Measurements from ENCODE around the gene NUP205. TPM values are rescaled to one million over a fixed set of nuclear protein-coding genes. Genes with fewer than 3 reads are reported as not detected.

Gene NUP205
- total RNA-seq, 6 experiments from 2014 or later: 12.3 to 20.8 (median 16.1) TPM

DNA sequence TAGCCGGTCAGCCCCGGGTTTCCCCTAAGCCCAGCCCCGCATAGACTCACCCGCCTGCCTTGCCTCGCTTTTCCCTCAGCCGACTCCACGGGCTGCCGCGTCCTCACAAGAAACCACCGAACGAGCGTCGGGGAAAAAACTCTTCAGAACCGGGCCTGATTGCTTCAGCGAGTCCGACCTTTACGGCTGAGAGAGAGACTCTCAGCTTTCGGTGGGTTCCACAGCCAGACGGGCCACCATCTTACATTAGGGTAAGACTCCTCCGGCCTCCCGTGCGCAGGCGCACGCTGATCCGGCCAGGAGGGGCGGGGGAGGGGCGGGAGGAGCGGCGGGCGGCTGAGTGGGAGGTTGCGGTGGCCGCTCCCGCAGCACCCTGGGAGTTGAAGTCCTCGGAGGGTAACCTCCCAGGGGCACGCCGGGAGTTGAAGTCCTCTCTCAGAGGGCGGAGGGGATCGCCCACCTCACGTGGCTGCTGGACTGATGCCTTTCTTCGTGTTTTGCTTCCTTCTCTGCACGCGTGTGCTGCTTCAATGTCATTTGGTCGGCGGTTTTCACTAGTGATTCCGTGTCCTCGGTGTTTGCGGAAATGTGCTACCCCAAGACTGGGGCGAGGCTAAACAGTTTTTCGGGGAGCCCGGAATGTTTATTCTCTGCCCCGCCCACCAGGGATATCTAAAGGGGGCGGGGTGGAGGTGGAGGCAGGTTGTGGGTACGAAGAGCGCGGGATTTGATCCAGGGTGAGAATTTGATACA is 47.7 kb upstream of the NUP205 start, which contains the start of gene CNOT4:
CNOT4 (minus strand) TSS at position 264 of the 753 bp plus-strand sequence. CDS start 71,771 bp downstream, outside the sequence.
- TF ChIP-seq, protein P1, sequence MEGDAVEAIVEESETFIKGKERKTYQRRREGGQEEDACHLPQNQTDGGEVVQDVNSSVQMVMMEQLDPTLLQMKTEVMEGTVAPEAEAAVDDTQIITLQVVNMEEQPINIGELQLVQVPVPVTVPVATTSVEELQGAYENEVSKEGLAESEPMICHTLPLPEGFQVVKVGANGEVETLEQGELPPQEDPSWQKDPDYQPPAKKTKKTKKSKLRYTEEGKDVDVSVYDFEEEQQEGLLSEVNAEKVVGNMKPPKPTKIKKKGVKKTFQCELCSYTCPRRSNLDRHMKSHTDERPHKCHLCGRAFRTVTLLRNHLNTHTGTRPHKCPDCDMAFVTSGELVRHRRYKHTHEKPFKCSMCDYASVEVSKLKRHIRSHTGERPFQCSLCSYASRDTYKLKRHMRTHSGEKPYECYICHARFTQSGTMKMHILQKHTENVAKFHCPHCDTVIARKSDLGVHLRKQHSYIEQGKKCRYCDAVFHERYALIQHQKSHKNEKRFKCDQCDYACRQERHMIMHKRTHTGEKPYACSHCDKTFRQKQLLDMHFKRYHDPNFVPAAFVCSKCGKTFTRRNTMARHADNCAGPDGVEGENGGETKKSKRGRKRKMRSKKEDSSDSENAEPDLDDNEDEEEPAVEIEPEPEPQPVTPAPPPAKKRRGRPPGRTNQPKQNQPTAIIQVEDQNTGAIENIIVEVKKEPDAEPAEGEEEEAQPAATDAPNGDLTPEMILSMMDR (IDR thresholded peaks at IDR 0.05): no peak
- peak; percentile 66 for TF ChIP-seq POLR2A (IDR thresholded peaks at IDR 0.05)
- DNase-seq (peak; percentile 97 to 98 (median 98)), ATAC-seq (peak; percentile 93 to 99 (median 96))
- H3K4me1 ChIP-seq: peaks cover 0 to 21% (median 4%) of the 10 kb centered on the region in 4 donors
- no peaks in the 10 kb centered on the region for H3K36me3 ChIP-seq
- WGBS (ENCODE audit: insufficient coverage, low coverage, low lambda C conversion rate, missing lambda C conversion rate): 0% methylated on average over 7 of the region's 55 CpGs
- intact Hi-C loops (cut with DNase I): no loop called here
- no peaks in the 10 kb centered on the region for H3K27me3 ChIP-seq
- H3K27ac ChIP-seq: peak within 1 kb of the TSS; percentile 80 to 89 (median 83)
- H3K9me3 ChIP-seq: no peaks in the 10 kb centered on the region
- H3K4me3 ChIP-seq: peak within 1 kb of the TSS; percentile 75 to 79 (median 79)

DNA sequence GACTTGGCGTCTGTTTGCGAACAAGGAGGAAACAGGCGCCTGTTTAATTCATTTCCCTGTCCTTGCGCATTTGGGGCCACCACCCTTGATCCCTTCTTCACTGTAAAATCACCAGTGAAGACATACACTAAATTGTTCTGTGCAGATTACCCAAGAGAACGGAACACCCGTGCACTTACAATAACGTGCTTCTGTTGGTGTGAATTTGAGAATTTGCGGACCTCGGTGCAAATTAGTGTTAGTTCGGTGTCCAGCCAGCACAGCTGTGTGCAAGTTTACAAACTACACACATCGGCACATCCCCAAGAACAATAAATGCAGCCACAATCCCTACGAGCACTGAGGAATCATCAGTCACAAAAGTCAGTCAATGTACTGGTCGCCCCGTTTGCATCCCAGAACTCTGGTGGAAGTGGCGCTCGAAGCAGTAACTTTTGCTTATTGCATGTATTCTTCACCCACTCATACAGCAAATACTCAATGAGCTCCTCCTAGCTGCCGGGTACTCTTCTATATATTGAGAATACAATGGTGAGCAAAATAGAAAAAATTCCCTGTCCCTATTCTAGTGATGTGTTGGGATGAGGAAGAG is 47.0 kb upstream of the NUP205 start:
- peaks cover 0 to 21% (median 4%) of the 10 kb centered on the region in 4 donors for H3K4me1 ChIP-seq
- intact Hi-C loops (cut with DNase I): no loop called here
- no peaks in the 10 kb centered on the region for H3K36me3 ChIP-seq
- H3K4me3 ChIP-seq: peak overlapping the region; percentile 75 to 79 (median 79)
- no peak for ATAC-seq
- TF ChIP-seq, protein P1 (IDR thresholded peaks at IDR 0.05): peak in 1 of 4 donors; percentile 4
- TF ChIP-seq POLR2A (IDR thresholded peaks at IDR 0.05): no peak
- H3K27me3 ChIP-seq: no peaks in the 10 kb centered on the region
- H3K9me3 ChIP-seq: no peaks in the 10 kb centered on the region
- WGBS (ENCODE audit: insufficient coverage, low coverage, low lambda C conversion rate, missing lambda C conversion rate): 4% methylated on average over 17 of the region's 17 CpGs
- no peak for DNase-seq
- H3K27ac ChIP-seq: peak overlapping the region in 1 of 3 donors; percentile 83

DNA sequence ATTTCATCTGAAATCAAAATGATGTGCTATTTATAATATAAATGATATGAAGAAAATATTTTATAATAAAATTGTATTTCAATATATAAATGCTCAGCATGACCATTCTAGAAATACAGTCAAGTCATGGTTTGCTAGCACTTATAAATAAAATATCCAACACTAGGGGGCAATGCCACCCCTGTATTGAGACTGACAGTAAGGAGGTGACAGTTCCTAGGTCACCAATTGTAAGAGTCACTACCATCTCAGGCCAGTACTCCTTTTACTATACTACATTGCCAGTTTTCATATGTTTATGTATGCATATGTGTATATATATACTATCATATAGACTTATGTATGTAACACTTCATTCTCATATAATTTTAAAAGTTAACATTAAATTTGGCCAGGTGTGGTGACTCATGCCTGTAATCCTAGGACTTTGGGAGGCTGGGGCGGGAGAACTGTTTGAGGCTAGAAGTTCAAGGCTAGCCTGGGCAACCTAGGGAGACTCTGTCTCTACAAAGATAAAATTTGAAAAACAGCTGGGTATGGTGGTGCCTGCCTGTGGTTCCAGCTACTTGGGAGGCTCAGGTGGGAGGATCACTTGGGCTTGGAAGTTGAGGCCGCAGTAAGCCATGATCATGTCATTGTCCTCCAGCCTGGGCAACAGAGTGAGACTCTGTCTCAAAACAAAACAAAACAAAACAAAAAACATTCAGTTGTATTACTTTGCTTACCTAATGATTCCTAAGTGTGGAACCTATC is 45.4 kb upstream of the NUP205 start:
- intact Hi-C loops (cut with DNase I): no loop called here
- Histone ChIP-seq H3K27ac (no peak overlapping the region), H3K9me3 (no peaks in the 10 kb centered on the region), H3K4me1 (peaks cover 0 to 20% (median 3%) of the 10 kb centered on the region in 4 donors), H3K4me3 (no peak overlapping the region), H3K36me3 (no peaks in the 10 kb centered on the region), H3K27me3 (no peaks in the 10 kb centered on the region)
- TF ChIP-seq, protein P1 (IDR thresholded peaks at IDR 0.05): peak; percentile 71 to 75 (median 72)
- no peak for TF ChIP-seq POLR2A (IDR thresholded peaks at IDR 0.05)
- ATAC-seq: peak; percentile 23 to 46 (median 38)
- 90% methylated on average over 2 of the region's 2 CpGs for WGBS (ENCODE audit: insufficient coverage, low coverage, low lambda C conversion rate, missing lambda C conversion rate)
- DNase-seq: no peak

DNA sequence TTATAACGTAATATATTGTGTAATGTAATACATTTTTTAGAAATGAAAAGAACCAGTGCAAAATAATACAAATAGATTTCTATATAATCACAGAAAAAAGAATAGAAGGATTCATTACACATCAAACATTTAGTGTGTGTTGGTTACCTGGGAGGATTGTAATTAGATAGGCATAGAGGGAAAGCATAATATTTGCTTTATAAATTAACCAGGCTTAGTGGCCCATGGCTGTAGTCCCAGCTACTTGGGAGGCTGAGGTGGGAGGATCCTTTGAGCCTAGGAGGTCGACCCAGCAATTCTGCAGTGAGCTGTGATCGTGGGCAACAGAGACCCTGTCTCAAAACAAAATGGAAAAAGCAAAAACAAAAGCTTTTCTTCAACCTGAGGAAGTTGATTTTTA is 42.9 kb upstream of the NUP205 start:
- Histone ChIP-seq H3K4me3 (no peak overlapping the region), H3K9me3 (no peaks in the 10 kb centered on the region), H3K27me3 (no peaks in the 10 kb centered on the region), H3K4me1 (peaks cover 0 to 5% (median 0%) of the 10 kb centered on the region in 4 donors), H3K36me3 (no peaks in the 10 kb centered on the region), H3K27ac (no peak overlapping the region)
- TF ChIP-seq POLR2A (IDR thresholded peaks at IDR 0.05): no peak
- TF ChIP-seq, protein P1 (IDR thresholded peaks at IDR 0.05): no peak
- no peak for DNase-seq
- 43% methylated on average over 3 of the region's 3 CpGs for WGBS (ENCODE audit: insufficient coverage, low coverage, low lambda C conversion rate, missing lambda C conversion rate)
- ATAC-seq: no peak
- intact Hi-C loops (cut with DNase I): no loop called here

Data from right lobe of liver (tissue), 6 donors.